Brain microvascular endothelial cell (primary cell): ENCODE data around the gene RAET1G.
A peak's percentile ranks its signal among the peaks of the same experiment; 100 is the strongest.
"Not testable (repeated sequence)": the region's sequence is repeated elsewhere in the genome, so short reads cannot be mapped to it uniquely, and the experiment has no call there.

Experiments
- DNase-seq: peaks from one replicate; pipeline ENCODE4 v3.0.0-alpha.2; 2020
- H3K27ac ChIP-seq: fragments of 250-450 bp; sonication (Bioruptor Pico); 2 replicates; pipeline ENCODE4 v1.5.1; 2020; ENCODE audit warnings: mild to moderate bottlenecking, moderate library complexity
- H3K27me3 ChIP-seq: fragments of 250-450 bp; sonication (Bioruptor Pico); replicated peaks from 2 replicates; pipeline ENCODE4 v1.5.1; 2020; ENCODE audit warnings: mild to moderate bottlenecking
- H3K36me3 ChIP-seq: fragments of 250-450 bp; sonication (Bioruptor Pico); replicated peaks from 2 replicates; pipeline ENCODE4 v1.5.1; 2020; ENCODE audit warnings: mild to moderate bottlenecking
- H3K4me3 ChIP-seq: 2 replicates; pipeline ENCODE4 v1.5.1; 2011; ENCODE audit warnings: low read depth, mild to moderate bottlenecking, control low read depth, low read length, moderate library complexity
- in situ Hi-C: cut with HindIII; loops from 2 replicates; pipeline ENCODE4 v1.10.0; 2017; ENCODE audit warnings: low sequenced_read_pairs, low pct_ligation_motif_present
- TF ChIP-seq, protein P1 (sequence below): IDR thresholded peaks from 2 replicates; pipeline ENCODE4 v1.5.1; 2011; ENCODE audit warnings: low read depth, mild to moderate bottlenecking, moderate library complexity, low read length, control low read depth, inconsistent platforms; ENCODE audit errors: missing control alignments

Gene RAET1G

DNA sequence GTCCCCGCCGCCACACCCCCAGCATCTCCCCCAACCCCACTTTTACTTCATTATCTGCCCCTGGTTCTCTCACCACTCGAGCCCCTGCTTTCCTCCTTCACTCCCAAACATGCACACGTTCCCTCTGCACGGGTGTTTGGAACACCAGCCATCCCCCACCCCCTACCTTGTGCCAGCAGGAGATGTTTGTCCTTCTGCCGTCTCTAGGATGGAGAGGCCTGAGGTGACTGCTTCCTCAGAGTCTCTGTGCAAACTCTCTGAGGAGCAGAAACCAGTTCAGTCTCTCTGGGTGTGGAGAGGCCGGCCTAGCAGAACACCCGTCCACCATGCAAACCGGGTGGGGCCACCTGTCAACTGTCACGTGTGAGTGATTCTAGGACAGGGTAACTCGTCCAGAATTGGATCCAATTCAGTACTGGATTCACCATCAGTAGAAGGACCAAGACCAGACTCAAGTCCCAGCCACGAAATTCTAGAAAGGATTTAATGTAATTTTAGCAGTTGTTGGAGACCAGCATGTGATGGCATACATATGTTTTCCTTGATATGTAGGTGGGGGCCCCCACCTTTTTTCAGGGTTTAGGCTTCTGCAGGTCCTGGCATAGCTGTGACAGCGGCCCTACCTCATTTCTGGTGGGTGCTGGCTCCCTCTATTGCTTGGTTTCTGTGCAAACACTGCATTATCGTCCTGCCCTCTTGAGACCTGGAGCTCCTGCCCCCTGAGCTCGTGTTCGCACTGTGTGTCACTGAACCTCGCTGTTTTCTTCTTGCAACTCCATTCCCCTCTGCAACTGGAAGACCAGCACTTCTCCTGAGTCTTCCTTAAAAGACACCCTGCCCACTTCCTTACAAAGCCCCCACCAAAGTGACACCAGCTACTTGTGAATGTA lies 24.8 kb downstream of the RAET1G start, which contains the start of gene RAET1E:
Gene RAET1E, minus strand, starts transcription at position 259 of the 890 bp plus-strand sequence. CDS start 7,212 bp downstream, outside the sequence.
- TF ChIP-seq, protein P1, sequence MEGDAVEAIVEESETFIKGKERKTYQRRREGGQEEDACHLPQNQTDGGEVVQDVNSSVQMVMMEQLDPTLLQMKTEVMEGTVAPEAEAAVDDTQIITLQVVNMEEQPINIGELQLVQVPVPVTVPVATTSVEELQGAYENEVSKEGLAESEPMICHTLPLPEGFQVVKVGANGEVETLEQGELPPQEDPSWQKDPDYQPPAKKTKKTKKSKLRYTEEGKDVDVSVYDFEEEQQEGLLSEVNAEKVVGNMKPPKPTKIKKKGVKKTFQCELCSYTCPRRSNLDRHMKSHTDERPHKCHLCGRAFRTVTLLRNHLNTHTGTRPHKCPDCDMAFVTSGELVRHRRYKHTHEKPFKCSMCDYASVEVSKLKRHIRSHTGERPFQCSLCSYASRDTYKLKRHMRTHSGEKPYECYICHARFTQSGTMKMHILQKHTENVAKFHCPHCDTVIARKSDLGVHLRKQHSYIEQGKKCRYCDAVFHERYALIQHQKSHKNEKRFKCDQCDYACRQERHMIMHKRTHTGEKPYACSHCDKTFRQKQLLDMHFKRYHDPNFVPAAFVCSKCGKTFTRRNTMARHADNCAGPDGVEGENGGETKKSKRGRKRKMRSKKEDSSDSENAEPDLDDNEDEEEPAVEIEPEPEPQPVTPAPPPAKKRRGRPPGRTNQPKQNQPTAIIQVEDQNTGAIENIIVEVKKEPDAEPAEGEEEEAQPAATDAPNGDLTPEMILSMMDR, result peak; percentile 8
- Histone ChIP-seq H3K36me3 (no peaks in the 10 kb centered on the region), H3K27me3 (no peaks in the 10 kb centered on the region), H3K27ac (peak within 1 kb of the TSS; percentile 11), H3K4me3 (no peak within 1 kb of the TSS)
- DNase-seq, result no peak
- in situ Hi-C loops, result no loop called here

DNA sequence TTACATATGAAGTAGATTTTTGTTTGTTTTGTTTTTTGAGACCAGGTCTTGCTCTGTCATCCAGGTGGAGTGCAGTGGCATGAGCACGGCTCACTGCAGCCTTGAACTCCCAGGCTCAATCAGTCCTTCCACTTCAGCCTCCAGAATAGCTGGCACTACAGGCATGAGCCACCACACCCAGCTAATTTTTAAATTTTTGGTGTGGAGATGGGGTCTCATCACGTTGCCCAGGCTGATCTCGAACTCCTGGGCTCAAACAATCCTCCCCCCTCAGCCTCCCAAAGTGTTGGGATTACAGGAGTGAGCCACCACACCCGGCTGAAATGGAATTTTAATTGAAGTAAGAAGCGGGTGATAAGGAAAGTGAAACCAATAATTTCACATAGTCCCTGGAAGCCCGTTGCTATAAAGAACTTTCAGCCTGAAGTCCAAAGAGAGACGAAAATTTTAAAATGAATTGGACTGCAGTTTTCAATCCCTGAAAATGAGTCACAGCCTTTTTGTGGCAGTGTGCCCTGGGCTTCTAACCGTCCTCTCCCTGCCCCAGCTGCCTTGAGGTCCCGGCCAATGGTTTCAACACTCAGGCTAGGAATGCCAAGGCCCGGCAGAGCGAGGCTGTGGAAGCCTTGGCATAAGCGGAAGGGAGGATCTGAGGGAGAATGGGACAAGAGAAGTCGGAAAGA lies 25.8 kb downstream of the RAET1G start:
- in situ Hi-C loops, result no loop called here
- no peaks in the 10 kb centered on the region for H3K27me3 ChIP-seq
- TF ChIP-seq, protein P1, result no peak
- DNase-seq, result peak; percentile 70
- H3K36me3 ChIP-seq, result no peaks in the 10 kb centered on the region
- peak overlapping the region; percentile 11 for H3K27ac ChIP-seq
- no peak overlapping the region for H3K4me3 ChIP-seq

DNA sequence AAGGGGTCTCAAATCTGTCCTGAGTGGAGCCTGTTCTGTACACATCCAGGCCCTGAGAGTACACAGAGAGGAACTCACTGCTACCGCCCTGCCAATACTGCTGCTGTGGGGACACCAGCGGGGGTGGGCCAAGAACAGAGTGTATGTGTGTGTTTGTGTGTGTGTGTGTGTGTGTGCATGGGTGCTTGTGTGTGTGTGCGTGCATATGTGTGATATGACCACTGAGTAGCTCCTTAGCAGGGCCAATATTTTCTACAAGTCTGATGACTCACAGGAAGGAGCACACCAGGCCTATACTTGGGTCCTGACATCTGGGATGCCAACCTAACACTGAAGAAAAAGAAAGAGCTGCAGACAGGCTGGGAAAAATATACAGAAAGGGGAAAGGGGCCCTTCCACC lies 26.4 kb downstream of the RAET1G start:
- no peaks in the 10 kb centered on the region for H3K27me3 ChIP-seq
- no peaks in the 10 kb centered on the region for H3K36me3 ChIP-seq
- H3K4me3 ChIP-seq, result no peak overlapping the region
- H3K27ac ChIP-seq, result no peak overlapping the region
- DNase-seq, result peak; percentile 40
- TF ChIP-seq, protein P1, result no peak
- in situ Hi-C loops, result no loop called here

DNA sequence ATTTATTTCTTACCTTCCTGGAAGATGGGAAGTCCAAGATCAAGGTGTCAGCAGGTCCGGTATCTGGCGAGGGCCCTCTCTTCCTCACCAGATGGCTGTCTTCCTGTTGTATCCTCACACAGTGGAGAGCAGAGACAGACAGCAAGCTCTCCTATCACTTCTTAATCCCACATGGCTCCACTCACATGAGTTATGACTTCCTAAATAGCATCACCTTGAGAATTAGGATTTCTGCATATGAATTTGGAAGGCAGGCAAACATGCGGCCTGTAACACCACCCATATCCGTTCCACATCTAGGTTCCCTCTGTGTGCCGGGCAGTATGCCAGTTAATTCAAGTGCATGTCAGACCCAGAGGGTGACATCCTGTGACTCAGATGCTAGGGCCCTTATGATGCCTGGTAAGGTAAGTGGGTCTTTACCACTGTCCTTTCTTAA lies 27.1 kb downstream of the RAET1G start:
- Histone ChIP-seq H3K4me3 (no peak overlapping the region), H3K27me3 (no peaks in the 10 kb centered on the region), H3K36me3 (no peaks in the 10 kb centered on the region), H3K27ac (no peak overlapping the region)
- in situ Hi-C loops, result no loop called here
- TF ChIP-seq, protein P1, result no peak
- DNase-seq, result peak; percentile 53

DNA sequence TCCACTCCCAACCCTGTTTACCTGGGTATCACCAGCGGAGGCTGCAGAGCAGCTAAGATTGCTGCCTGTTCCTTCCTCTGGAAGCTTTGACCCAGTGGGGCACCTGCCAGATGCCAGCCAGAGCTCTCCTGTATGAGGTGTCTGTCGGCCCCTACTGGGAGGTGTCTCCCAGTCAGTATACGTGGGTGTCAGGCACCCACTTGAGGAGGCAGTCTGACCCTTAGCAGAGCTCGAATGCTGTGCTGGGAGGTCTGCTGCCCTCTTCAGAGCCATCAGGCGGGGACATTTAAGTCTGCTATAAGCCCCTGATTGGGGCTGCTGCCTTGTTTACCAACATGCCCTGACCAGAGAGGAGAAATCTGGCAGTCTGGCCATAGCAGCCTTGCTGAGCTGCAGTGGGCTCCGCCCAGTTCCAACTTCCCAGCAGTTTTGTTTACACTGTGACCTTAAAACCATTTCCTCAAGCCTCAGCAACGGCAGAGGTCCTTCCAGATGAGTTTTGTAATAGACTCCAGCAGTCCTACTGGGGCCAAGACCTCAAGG lies 27.8 kb downstream of the RAET1G start:
- peak; percentile 20 for DNase-seq
- Histone ChIP-seq H3K27ac (no peak overlapping the region), H3K4me3 (no peak overlapping the region), H3K27me3 (no peaks in the 10 kb centered on the region), H3K36me3 (no peaks in the 10 kb centered on the region)
- TF ChIP-seq, protein P1, result no peak
- in situ Hi-C loops, result no loop called here

DNA sequence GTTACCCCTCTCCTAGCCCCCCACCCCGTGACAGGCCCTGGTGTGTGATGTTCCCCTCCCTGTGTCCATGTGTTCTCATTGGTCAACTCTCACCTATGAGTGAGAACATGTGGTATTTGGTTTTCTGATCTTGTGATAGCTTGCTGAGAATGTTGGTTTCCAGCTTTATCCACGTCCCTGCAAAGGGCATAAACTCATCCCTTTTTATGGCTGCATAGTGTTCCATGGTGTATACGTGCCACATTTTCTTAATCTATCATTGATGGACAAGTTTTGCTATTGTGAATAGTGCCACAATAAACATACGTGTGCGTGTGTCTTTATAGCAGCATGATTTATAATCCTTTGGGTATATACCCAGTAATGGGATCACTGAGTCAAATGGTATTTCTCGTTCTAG lies 31.1 kb downstream of the RAET1G start:
- H3K4me3 ChIP-seq, H3K27ac ChIP-seq, H3K36me3 ChIP-seq, DNase-seq, H3K27me3 ChIP-seq, in situ Hi-C loops: not testable (repeated sequence)
